ENCODE measurements around the gene ERVK3-1. TPM values are rescaled to one million over a fixed set of nuclear protein-coding genes. Genes with fewer than 3 reads are reported as not detected.

Gene ERVK3-1
- total and polyA plus RNA-seq, 2 of the 13 experiments (the other 11 are each of a cell fraction or from before 2014, with no cell fraction given): 28.5 to 38.7 TPM

DNA sequence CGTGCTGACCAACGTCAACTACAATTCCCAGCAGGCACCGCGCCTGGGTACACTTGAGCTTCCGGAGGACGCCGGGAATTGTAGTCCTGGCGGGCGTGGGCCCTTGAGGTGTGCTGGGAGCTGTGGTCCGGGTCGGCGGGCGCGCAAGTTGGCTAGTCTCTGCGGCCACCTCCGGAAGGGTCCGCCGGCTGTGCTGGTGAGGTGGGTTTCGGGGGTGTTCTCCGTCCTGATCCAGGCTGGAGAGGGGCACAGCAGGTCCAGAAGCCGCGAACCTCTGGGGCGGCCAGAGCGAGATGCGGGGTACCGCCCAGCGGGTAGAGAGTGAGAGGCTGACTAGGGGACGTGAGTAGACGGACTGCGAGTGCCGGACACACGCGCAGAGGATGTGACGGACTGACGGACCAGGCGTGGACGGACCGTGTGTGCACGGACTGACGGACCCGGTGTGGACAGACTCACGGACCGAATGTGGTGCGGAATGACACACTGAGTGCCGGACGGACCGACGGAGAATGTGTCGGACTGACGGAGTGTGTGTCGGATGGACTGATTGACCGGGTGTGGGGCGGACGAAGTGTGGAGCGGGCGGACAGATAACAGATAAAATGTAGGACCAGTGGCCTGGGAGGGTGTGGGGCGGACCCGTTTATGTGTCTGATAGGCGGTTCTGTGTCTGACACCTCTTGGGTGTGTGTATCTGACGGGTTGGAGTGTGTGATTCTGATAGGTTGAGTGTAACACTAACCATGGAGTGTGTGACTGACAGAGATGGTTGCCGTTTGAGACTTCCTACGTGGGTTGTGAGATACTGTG is 21.9 kb downstream of the ERVK3-1 start, which contains the start of gene ZSCAN22 (continued):
- peak; percentile 52; the same call in 1 of the 2 replicates for TF ChIP-seq MIER3 (CRISPR knock-in tag; IDR thresholded peaks at IDR 0.05; ENCODE audit: borderline replicate concordance)
- TF ChIP-seq, protein P1, sequence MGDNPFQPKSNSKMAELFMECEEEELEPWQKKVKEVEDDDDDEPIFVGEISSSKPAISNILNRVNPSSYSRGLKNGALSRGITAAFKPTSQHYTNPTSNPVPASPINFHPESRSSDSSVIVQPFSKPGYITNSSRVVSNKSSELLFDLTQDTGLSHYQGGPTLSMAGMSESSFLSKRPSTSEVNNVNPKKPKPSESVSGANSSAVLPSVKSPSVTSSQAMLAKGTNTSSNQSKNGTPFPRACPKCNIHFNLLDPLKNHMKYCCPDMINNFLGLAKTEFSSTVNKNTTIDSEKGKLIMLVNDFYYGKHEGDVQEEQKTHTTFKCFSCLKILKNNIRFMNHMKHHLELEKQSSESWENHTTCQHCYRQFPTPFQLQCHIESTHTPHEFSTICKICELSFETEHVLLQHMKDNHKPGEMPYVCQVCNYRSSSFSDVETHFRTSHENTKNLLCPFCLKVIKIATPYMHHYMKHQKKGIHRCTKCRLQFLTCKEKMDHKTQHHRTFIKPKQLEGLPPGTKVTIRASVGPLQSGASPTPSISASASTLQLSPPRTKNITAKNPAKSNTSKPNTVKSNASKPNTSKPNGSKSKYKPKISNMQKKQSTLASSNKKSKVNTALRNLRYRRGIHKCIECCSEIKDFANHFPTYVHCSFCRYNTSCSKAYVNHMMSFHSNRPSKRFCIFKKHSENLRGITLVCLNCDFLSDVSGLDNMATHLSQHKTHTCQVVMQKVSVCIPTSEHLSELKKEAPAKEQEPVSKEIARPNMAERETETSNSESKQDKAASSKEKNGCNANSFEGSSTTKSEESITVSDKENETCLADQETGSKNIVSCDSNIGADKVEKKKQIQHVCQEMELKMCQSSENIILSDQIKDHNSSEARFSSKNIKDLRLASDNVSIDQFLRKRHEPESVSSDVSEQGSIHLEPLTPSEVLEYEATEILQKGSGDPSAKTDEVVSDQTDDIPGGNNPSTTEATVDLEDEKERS (CRISPR knock-in tag; IDR thresholded peaks at IDR 0.05): 0 out of 2 replicates have a peak, but pooled peaks have one; percentile 51
- TF ChIP-seq HNRNPH1 (optimal IDR thresholded peaks at IDR 0.05; ENCODE audit: low read depth, low read length): no peak
- TF ChIP-seq, protein P2, sequence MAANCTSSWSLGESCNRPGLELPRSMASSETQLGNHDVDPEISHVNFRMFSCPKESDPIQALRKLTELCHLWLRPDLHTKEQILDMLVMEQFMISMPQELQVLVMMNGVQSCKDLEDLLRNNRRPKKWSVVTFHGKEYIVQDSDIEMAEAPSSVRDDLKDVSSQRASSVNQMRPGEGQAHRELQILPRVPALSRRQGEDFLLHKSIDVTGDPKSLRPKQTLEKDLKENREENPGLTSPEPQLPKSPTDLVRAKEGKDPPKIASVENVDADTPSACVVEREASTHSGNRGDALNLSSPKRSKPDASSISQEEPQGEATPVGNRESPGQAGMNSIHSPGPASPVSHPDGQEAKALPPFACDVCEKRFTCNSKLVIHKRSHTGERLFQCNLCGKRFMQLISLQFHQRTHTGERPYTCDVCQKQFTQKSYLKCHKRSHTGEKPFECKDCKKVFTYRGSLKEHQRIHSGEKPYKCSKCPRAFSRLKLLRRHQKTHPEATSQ (CRISPR knock-in tag; IDR thresholded peaks at IDR 0.05; ENCODE audit: borderline replicate concordance): peak; percentile 10; the same call in 1 of the 2 replicates
- peak; percentile 93 for TF ChIP-seq SPEN (CRISPR knock-in tag; IDR thresholded peaks at IDR 0.05; ENCODE audit: low read depth)
- 0 out of 2 replicates have a peak, but pooled peaks have one; percentile 31 for TF ChIP-seq ZBTB7A (CRISPR knock-in tag; IDR thresholded peaks at IDR 0.05)
- TF ChIP-seq, protein P3, sequence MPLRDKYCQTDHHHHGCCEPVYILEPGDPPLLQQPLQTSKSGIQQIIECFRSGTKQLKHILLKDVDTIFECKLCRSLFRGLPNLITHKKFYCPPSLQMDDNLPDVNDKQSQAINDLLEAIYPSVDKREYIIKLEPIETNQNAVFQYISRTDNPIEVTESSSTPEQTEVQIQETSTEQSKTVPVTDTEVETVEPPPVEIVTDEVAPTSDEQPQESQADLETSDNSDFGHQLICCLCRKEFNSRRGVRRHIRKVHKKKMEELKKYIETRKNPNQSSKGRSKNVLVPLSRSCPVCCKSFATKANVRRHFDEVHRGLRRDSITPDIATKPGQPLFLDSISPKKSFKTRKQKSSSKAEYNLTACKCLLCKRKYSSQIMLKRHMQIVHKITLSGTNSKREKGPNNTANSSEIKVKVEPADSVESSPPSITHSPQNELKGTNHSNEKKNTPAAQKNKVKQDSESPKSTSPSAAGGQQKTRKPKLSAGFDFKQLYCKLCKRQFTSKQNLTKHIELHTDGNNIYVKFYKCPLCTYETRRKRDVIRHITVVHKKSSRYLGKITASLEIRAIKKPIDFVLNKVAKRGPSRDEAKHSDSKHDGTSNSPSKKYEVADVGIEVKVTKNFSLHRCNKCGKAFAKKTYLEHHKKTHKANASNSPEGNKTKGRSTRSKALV (CRISPR knock-in tag; IDR thresholded peaks at IDR 0.05): peak; percentile 79
- TF ChIP-seq ZNF30 (CRISPR knock-in tag; IDR thresholded peaks at IDR 0.05): no peak
- TF ChIP-seq ETV5 (CRISPR knock-in tag; IDR thresholded peaks at IDR 0.05; ENCODE audit: borderline replicate concordance): peak; percentile 61; the same call in 1 of the 2 replicates
- TF ChIP-seq, protein P4, sequence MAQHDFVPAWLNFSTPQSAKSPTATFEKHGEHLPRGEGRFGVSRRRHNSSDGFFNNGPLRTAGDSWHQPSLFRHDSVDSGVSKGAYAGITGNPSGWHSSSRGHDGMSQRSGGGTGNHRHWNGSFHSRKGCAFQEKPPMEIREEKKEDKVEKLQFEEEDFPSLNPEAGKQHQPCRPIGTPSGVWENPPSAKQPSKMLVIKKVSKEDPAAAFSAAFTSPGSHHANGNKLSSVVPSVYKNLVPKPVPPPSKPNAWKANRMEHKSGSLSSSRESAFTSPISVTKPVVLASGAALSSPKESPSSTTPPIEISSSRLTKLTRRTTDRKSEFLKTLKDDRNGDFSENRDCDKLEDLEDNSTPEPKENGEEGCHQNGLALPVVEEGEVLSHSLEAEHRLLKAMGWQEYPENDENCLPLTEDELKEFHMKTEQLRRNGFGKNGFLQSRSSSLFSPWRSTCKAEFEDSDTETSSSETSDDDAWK (CRISPR knock-in tag; IDR thresholded peaks at IDR 0.05): no peak
- TF ChIP-seq, protein P5, sequence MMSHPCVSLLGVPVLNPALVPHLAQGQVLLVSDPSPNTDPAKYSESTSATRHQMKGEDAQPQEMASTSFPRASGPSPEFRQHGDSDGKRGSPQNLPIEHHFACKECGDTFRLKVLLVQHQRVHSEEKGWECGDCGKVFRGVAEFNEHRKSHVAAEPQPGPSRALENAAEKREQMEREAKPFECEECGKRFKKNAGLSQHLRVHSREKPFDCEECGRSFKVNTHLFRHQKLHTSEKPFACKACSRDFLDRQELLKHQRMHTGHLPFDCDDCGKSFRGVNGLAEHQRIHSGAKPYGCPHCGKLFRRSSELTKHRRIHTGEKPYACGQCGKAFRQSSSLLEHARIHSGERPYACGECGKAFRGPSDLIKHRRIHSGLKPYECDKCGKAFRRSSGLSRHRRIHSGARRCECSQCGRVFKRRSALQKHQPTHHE (CRISPR knock-in tag; IDR thresholded peaks at IDR 0.05; ENCODE audit: borderline replicate concordance): no peak
- TF ChIP-seq KAT8 (CRISPR knock-in tag; IDR thresholded peaks at IDR 0.05): peak; percentile 95
- TF ChIP-seq NFRKB (IDR thresholded peaks at IDR 0.05): no peak
- no peak for TF ChIP-seq HMGA1 (CRISPR knock-in tag; conservative IDR thresholded peaks at IDR 0.05)
- peak; percentile 80; the same call in 1 of the 2 replicates for TF ChIP-seq ZNF253 (CRISPR knock-in tag; IDR thresholded peaks at IDR 0.05; ENCODE audit: borderline replicate concordance)
- no peak; the same call in 1 of the 2 replicates for TF ChIP-seq NR2F2 (IDR thresholded peaks at IDR 0.05; ENCODE audit: borderline replicate concordance, low read depth)
